Thymus (tissue), 11 donors: ENCODE measurements around the gene ULK4. TPM values are rescaled to one million over a fixed set of nuclear protein-coding genes. Genes with fewer than 3 reads are reported as not detected.
"Not testable (repeated sequence)": the region's sequence is repeated elsewhere in the genome, so short reads cannot be mapped to it uniquely, and the experiment has no call there.

Source experiments
- DNase-seq, 9 donors: peaks; one replicate each; pipeline ENCODE4 v3.0.0-alpha.2; 2013; ENCODE audit warnings: low spot score in 9 of 9, low read depth in 6 of 9, missing footprints in 1 of 9
- H3K27ac ChIP-seq, 2 donors: one replicate each; pipeline ENCODE4 v1.5.1; 2013; ENCODE audit warnings: control low read depth in 1 of 2, low read depth in 1 of 2, low read length in 1 of 2, mild to moderate bottlenecking in 1 of 2, moderate library complexity in 1 of 2
- H3K27me3 ChIP-seq, 2 donors: one replicate each; pipeline ENCODE4 v1.5.1; 2013; ENCODE audit warnings: low read length in 1 of 2; ENCODE audit not compliant: control insufficient read depth in 2 of 2, insufficient read depth in 1 of 2
- H3K36me3 ChIP-seq, 2 donors: one replicate each; pipeline ENCODE4 v1.5.1; 2013; ENCODE audit warnings: low read length in 1 of 2, mild to moderate bottlenecking in 1 of 2, moderate library complexity in 1 of 2; ENCODE audit not compliant: control insufficient read depth in 2 of 2, insufficient read depth in 2 of 2
- H3K4me1 ChIP-seq, 2 donors: one replicate each; pipeline ENCODE4 v1.5.1; 2013; ENCODE audit warnings: low read length in 2 of 2; ENCODE audit not compliant: control insufficient read depth in 2 of 2, insufficient read depth in 2 of 2
- H3K4me3 ChIP-seq, 2 donors: one replicate each; pipeline ENCODE4 v1.5.1; 2013; ENCODE audit warnings: low read length in 2 of 2, control low read depth in 1 of 2, mild to moderate bottlenecking in 1 of 2
- H3K9me3 ChIP-seq, 2 donors: one replicate each; pipeline ENCODE4 v1.5.1; 2013; ENCODE audit warnings: low read length in 1 of 2, mild to moderate bottlenecking in 1 of 2; ENCODE audit not compliant: control insufficient read depth in 2 of 2, insufficient read depth in 1 of 2
- WGBS: extraction: QIAGEN DNeasy Blood & Tissue Kit; methylation state at CpG from one replicate; pipeline ENCODE4 v1.1.7; 2013; 5-methylcytosine and 5-hydroxymethylcytosine counted together
- polyA plus RNA-seq: library from polyadenylated mRNA; stranded (reverse); fragments of 200-250 nt; gene quantifications from one replicate; pipeline ENCODE4 v1.2.3, GENCODE V29; 2013
- total RNA-seq: library from RNA; stranded (reverse); fragments of 120-200 nt; gene quantifications from one replicate; pipeline ENCODE4 v1.2.4, GENCODE V29; 2013
- donor health status: healthy.

ULK4 gene
- total and polyA plus RNA-seq, 2 donors = 3.4 to 6.3 TPM

DNA sequence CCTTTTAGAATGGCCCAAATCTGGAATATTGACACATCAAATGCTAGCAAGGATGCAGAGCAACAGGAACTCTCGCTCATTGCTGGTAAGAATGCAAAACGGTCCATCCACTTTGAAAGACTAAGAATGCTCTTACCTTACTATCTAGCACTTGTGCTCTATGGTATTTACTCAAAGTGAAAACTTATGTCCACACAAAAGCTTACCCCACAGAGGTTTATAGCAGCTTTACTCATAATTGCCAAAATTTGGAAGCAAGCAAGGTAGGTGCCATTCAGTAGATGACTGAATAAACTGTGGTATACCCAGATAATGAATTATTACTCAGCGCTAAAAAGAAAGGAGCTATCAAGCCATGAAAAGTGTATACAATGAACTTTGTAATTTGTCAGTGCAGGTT, 666.2 kb downstream of the ULK4 start:
- H3K4me3 ChIP-seq = no peak overlapping the region
- H3K27ac ChIP-seq = no peak overlapping the region
- DNase-seq = no peak
- no peaks in the 10 kb centered on the region for H3K36me3 ChIP-seq
- 65% methylated on average over 3 of the region's 3 CpGs for WGBS
- H3K9me3 ChIP-seq = no peaks in the 10 kb centered on the region
- no peaks in the 10 kb centered on the region for H3K27me3 ChIP-seq
- H3K4me1 ChIP-seq = no peaks in the 10 kb centered on the region

DNA sequence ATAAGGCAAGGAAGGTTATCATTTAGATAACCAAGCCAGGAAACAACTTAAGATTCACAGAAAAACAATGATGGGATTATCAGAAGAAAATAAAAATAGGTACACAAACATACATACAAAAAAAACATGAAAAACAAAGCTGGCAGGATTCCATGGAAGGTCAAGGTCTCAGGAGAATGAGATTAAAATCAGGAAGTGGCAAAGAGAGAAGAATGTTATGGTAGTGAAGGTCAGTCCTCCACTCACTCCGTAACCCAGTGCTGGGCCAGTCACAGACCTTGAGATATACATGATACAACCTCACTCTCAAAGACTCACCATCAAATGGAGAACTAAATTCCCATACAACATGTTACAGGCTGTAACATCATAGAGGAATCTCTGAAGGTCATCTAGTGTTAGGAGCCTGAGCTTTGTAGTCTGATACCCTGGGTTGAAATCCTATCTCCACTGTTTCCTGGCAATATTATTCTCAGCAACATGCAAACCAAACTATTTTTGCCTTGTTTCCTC, 668.7 kb downstream of the ULK4 start:
- no peak for DNase-seq
- WGBS = 91% methylated on average over 1 of the region's 1 CpG

DNA sequence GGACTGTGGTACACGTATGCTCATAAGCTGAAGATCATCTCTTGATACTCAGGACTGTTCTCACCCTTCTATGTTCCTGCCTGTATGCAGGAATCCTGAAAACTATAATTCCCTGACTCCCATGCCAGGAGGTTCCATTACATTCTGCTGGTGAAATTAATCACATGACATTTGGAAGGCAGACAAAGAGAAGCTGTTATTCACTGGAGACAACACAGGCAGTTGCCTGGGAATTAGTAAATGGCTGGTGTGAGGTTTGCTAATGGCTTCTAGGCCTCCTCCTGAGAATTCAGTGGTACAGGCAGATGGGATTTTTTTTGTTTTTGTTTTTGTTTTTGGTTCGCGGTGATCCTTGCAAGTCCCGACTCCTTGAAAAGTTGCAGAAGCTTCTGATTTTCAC, 671.2 kb downstream of the ULK4 start:
- WGBS = 98% methylated on average over 4 of the region's 4 CpGs
- no peak for DNase-seq

More for the DNA sequence above, 668.7 kb downstream of the ULK4 start:
- Histone ChIP-seq H3K27ac (no peak overlapping the region), H3K4me1 (no peaks in the 10 kb centered on the region), H3K27me3 (no peaks in the 10 kb centered on the region), H3K36me3 (no peaks in the 10 kb centered on the region), H3K4me3 (no peak overlapping the region), H3K9me3 (no peaks in the 10 kb centered on the region)

GRCh38 chr3:41290306-41290705, 671.6 kb downstream of the ULK4 start:
- Histone ChIP-seq H3K4me3 (no peak overlapping the region), H3K36me3 (no peaks in the 10 kb centered on the region), H3K9me3 (no peaks in the 10 kb centered on the region), H3K27me3 (no peaks in the 10 kb centered on the region), H3K4me1 (peaks cover 0 to 3% of the 10 kb centered on the region in 2 donors), H3K27ac (no peak overlapping the region)
- WGBS = 98% methylated on average over 2 of the region's 2 CpGs
- no peak for DNase-seq

More for the DNA sequence above, 671.2 kb downstream of the ULK4 start:
- Histone ChIP-seq H3K27me3 (no peaks in the 10 kb centered on the region), H3K4me3 (no peak overlapping the region), H3K9me3 (no peaks in the 10 kb centered on the region), H3K27ac (no peak overlapping the region), H3K4me1 (peaks cover 0 to 3% of the 10 kb centered on the region in 2 donors), H3K36me3 (no peaks in the 10 kb centered on the region)

DNA sequence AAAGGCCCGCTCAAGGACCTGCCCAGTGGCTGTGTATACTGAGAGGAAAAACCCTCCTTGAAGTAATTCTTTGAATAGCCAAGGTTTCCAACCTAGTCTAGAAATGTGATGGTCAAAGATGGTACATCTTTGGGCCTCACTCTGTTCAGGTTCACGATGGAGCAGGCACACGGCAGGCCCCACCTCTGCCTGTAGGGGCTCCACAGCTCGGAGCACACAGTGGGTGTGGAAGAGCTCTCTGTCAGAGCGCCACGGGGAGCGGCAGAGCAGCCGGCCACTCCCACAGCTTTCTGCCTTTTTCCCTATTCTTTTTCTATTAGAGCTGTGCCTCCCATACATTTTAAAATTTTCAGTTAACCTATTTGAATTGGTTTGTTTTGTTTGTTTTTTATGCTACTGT, 673.1 kb downstream of the ULK4 start:
- H3K27ac ChIP-seq = no peak overlapping the region
- WGBS = 97% methylated on average over 8 of the region's 8 CpGs
- no peaks in the 10 kb centered on the region for H3K27me3 ChIP-seq
- DNase-seq = no peak
- H3K4me3 ChIP-seq = no peak overlapping the region
- peaks cover 0 to 3% of the 10 kb centered on the region in 2 donors for H3K4me1 ChIP-seq
- H3K36me3 ChIP-seq = no peaks in the 10 kb centered on the region
- H3K9me3 ChIP-seq = no peaks in the 10 kb centered on the region

DNA sequence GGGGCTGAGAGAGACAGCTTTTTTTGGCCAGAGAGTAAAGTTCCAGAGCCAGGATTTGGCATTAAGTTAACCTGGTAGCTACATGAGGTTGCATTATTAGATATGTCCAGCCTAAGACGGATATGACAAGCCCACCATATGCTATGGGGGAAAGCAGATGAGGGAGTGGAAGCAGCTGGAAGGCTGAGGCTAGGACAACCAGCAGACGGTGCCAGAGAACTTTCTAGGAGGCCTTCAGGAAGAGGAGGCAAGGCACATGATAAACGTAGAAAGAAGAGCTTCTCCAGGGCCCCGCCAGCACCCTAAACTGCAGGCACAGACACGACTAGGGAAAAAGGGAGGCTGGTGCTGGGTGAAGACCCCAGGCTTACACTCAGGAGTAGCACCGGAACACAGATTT, 675.6 kb downstream of the ULK4 start:
- no peak overlapping the region for H3K4me3 ChIP-seq
- no peaks in the 10 kb centered on the region for H3K9me3 ChIP-seq
- DNase-seq = no peak
- peaks cover 0 to 3% of the 10 kb centered on the region in 2 donors for H3K4me1 ChIP-seq
- WGBS = 58% methylated on average over 6 of the region's 6 CpGs
- H3K27ac ChIP-seq = no peak overlapping the region
- H3K36me3 ChIP-seq = no peaks in the 10 kb centered on the region
- no peaks in the 10 kb centered on the region for H3K27me3 ChIP-seq

GRCh38 chr3:41284934-41285333, 677.0 kb downstream of the ULK4 start:
- H3K36me3 ChIP-seq, H3K9me3 ChIP-seq, H3K27me3 ChIP-seq, H3K27ac ChIP-seq, H3K4me1 ChIP-seq, H3K4me3 ChIP-seq, DNase-seq: not testable (repeated sequence)
- WGBS = 96% methylated on average over 3 of the region's 3 CpGs

- Histone ChIP-seq H3K9me3 (no peaks in the 10 kb centered on the region), H3K27ac (no peak overlapping the region), H3K36me3 (no peaks in the 10 kb centered on the region), H3K4me1 (no peaks in the 10 kb centered on the region), H3K27me3 (no peaks in the 10 kb centered on the region), H3K4me3 (no peak overlapping the region)
- no peak for DNase-seq
- WGBS = 93% methylated on average over 16 of the region's 16 CpGs
Measured at GRCh38 chr3:41277790-41278465, 684.0 kb downstream of the ULK4 start.

DNA sequence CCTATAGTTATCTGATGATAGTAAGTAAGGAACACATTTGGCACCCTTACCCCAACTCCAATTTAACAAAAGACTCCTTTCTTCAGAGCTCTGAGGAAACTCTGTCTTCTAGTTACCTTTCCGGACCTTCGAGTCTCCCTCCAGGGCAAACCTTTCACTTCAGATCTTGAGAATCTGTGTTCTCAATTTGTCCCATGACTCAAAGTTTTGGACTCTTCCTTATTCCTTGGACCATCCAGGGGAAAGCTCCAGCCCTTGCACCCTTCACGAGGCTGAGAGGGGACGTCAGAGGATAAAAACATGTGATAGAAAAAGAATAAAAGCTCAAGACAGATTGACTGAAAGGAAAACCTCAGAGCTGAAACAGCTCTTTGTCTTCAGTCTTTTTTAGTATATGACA, 685.7 kb downstream of the ULK4 start:
- Histone ChIP-seq H3K4me3 (no peak overlapping the region), H3K27ac (no peak overlapping the region), H3K4me1 (no peaks in the 10 kb centered on the region), H3K36me3 (no peaks in the 10 kb centered on the region), H3K27me3 (no peaks in the 10 kb centered on the region), H3K9me3 (no peaks in the 10 kb centered on the region)
- WGBS = 95% methylated on average over 4 of the region's 4 CpGs
- no peak for DNase-seq
